Measurements from ENCODE around the gene GZMM.
A peak's percentile ranks its signal among the peaks of the same experiment; 100 is the strongest.

The GZMM gene

GRCh38 chr19:560121-560520 lies 16.3 kb downstream of the GZMM start:
- H3K9me3 ChIP-seq (ENCODE audit: control insufficient read depth, low read depth, low read length), result no peaks in the 10 kb centered on the region
- no peak overlapping the region for H3K9ac ChIP-seq (ENCODE audit: low read length)
- H3K27ac ChIP-seq (ENCODE audit: low read length), result no peak overlapping the region

GRCh38 chr19:566403-566802 lies 22.6 kb downstream of the GZMM start:
- no peak overlapping the region for H3K4me3 ChIP-seq (ENCODE audit: low read length)
- H3K27me3 ChIP-seq (ENCODE audit: control insufficient read depth, insufficient read depth, low read length), result peaks cover 7% of the 10 kb centered on the region
- no peaks in the 10 kb centered on the region for H3K9me3 ChIP-seq (ENCODE audit: control insufficient read depth, low read depth, low read length)
- peaks cover 7% of the 10 kb centered on the region for H3K4me1 ChIP-seq (ENCODE audit: control insufficient read depth, low read depth, low read length)
- no peak overlapping the region for H3K27ac ChIP-seq (ENCODE audit: low read length)
- no peak overlapping the region for H3K9ac ChIP-seq (ENCODE audit: low read length)
- no peaks in the 10 kb centered on the region for H3K36me3 ChIP-seq (ENCODE audit: control insufficient read depth, low read depth, low read length)

More at GRCh38 chr19:560121-560520, 16.3 kb downstream of the GZMM start:
- no peaks in the 10 kb centered on the region for H3K4me1 ChIP-seq (ENCODE audit: control insufficient read depth, low read depth, low read length)
- H3K36me3 ChIP-seq (ENCODE audit: control insufficient read depth, low read depth, low read length), result no peaks in the 10 kb centered on the region
- H3K27me3 ChIP-seq (ENCODE audit: control insufficient read depth, insufficient read depth, low read length), result no peaks in the 10 kb centered on the region
- no peak overlapping the region for H3K4me3 ChIP-seq (ENCODE audit: low read length)

DNA sequence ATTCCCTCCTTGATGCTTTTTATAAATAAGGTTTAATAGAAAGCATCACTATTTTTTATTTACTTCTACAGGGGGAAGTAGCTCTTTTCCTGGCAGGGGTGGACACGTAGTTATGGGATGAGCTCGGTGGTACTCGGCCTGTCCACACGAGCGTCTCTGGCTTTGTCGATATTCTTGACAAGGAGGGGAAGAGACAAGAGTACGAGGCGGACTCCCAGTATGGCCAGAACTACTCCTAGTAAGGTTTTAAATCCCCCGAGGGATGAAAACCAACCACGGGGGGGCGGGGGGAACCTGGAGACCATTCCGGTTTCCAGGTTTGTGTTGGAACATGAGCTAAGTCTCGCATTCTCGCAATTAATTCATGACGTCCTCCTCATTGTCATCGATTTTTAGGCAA lies 23.0 kb downstream of the GZMM start:
- H3K27me3 ChIP-seq (ENCODE audit: control insufficient read depth, insufficient read depth, low read length), result peaks cover 8% of the 10 kb centered on the region
- no peaks in the 10 kb centered on the region for H3K9me3 ChIP-seq (ENCODE audit: control insufficient read depth, low read depth, low read length)
- H3K4me1 ChIP-seq (ENCODE audit: control insufficient read depth, low read depth, low read length), result peaks cover 7% of the 10 kb centered on the region
- H3K4me3 ChIP-seq (ENCODE audit: low read length), result no peak overlapping the region
- no peak overlapping the region for H3K27ac ChIP-seq (ENCODE audit: low read length)
- H3K36me3 ChIP-seq (ENCODE audit: control insufficient read depth, low read depth, low read length), result no peaks in the 10 kb centered on the region
- H3K9ac ChIP-seq (ENCODE audit: low read length), result no peak overlapping the region

GRCh38 chr19:567296-567900 lies 23.5 kb downstream of the GZMM start:
- H3K4me3 ChIP-seq (ENCODE audit: low read length), result no peak overlapping the region
- H3K27ac ChIP-seq (ENCODE audit: low read length), result no peak overlapping the region
- H3K9ac ChIP-seq (ENCODE audit: low read length), result no peak overlapping the region

DNA sequence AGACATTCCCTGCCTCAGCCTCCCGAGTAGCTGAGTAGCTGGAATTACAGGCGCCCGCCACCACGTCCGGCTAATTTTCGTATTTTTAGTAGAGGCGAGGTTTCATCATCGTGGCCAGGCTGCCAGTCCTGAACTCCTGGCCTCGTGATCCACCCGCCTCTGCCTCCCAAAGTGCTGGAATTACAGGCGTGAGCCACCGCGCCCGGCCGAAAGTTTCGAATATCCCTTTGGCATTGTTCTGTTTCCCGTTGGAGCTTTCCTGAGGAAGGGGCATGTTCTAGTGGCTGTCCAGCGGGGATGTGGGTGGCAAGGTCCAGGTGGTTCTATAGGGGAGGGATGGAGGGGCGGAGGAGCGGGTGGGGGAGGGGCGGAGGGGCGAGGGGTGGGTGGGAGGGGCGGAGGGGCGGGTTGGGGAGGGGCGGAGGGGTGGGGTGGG lies 26.4 kb downstream of the GZMM start:
- H3K9me3 ChIP-seq (ENCODE audit: control insufficient read depth, low read depth, low read length), result no peaks in the 10 kb centered on the region
- no peak overlapping the region for H3K9ac ChIP-seq (ENCODE audit: low read length)
- H3K36me3 ChIP-seq (ENCODE audit: control insufficient read depth, low read depth, low read length), result no peaks in the 10 kb centered on the region
- H3K27ac ChIP-seq (ENCODE audit: low read length), result no peak overlapping the region
- H3K4me3 ChIP-seq (ENCODE audit: low read length), result no peak overlapping the region
- peaks cover 15% of the 10 kb centered on the region for H3K4me1 ChIP-seq (ENCODE audit: control insufficient read depth, low read depth, low read length)
- peaks cover 8% of the 10 kb centered on the region for H3K27me3 ChIP-seq (ENCODE audit: control insufficient read depth, insufficient read depth, low read length)

More at GRCh38 chr19:567296-567900, 23.5 kb downstream of the GZMM start:
- Histone ChIP-seq H3K4me1 (ENCODE audit: control insufficient read depth, low read depth, low read length) (peaks cover 7% of the 10 kb centered on the region), H3K27me3 (ENCODE audit: control insufficient read depth, insufficient read depth, low read length) (peaks cover 8% of the 10 kb centered on the region), H3K9me3 (ENCODE audit: control insufficient read depth, low read depth, low read length) (no peaks in the 10 kb centered on the region), H3K36me3 (ENCODE audit: control insufficient read depth, low read depth, low read length) (no peaks in the 10 kb centered on the region)

GRCh38 chr19:570937-571565 lies 27.2 kb downstream of the GZMM start:
- Histone ChIP-seq H3K4me3 (ENCODE audit: low read length) (peak overlapping the region; percentile 72), H3K36me3 (ENCODE audit: control insufficient read depth, low read depth, low read length) (no peaks in the 10 kb centered on the region), H3K27ac (ENCODE audit: low read length) (peak overlapping the region; percentile 57), H3K4me1 (ENCODE audit: control insufficient read depth, low read depth, low read length) (peaks cover 15% of the 10 kb centered on the region), H3K9me3 (ENCODE audit: control insufficient read depth, low read depth, low read length) (no peaks in the 10 kb centered on the region), H3K9ac (ENCODE audit: low read length) (peak overlapping the region; percentile 57), H3K27me3 (ENCODE audit: control insufficient read depth, insufficient read depth, low read length) (peaks cover 8% of the 10 kb centered on the region)

DNA sequence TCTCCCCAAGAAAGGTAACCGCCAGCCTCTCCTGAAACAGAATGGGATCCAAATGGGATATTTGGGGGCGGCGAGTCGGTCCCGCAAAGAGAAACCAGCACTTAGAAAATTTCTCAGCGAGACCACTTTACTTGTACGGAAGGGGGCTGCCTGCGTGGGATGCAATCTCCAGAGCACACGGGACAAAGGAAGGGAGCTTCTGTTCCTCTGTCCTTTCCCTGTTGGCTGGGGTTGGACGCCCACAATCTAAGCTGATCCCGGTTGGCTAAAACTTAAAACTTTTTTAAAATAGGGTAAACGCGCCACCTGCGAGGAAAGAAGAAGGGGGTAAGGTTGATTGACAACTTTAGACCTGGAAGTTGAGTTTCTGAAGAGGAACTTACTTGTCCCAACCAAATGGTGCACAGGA lies 27.7 kb downstream of the GZMM start:
- Histone ChIP-seq H3K9ac (ENCODE audit: low read length) (peak overlapping the region; percentile 57), H3K27ac (ENCODE audit: low read length) (peak overlapping the region; percentile 57), H3K4me3 (ENCODE audit: low read length) (peak overlapping the region; percentile 72), H3K27me3 (ENCODE audit: control insufficient read depth, insufficient read depth, low read length) (peaks cover 8% of the 10 kb centered on the region), H3K4me1 (ENCODE audit: control insufficient read depth, low read depth, low read length) (peaks cover 15% of the 10 kb centered on the region), H3K9me3 (ENCODE audit: control insufficient read depth, low read depth, low read length) (no peaks in the 10 kb centered on the region), H3K36me3 (ENCODE audit: control insufficient read depth, low read depth, low read length) (no peaks in the 10 kb centered on the region)

GRCh38 chr19:572140-572742 lies 28.4 kb downstream of the GZMM start, which contains the start of gene BSG:
TSS of gene BSG (plus strand) at chr19:572596. CDS start at chr19:572635, 39 bp downstream.
- Histone ChIP-seq H3K9ac (ENCODE audit: low read length) (peak within 1 kb of the TSS; percentile 90), H3K4me1 (ENCODE audit: control insufficient read depth, low read depth, low read length) (peaks cover 15% of the 10 kb centered on the region), H3K9me3 (ENCODE audit: control insufficient read depth, low read depth, low read length) (no peaks in the 10 kb centered on the region), H3K4me3 (ENCODE audit: low read length) (peak within 1 kb of the TSS; percentile 90), H3K36me3 (ENCODE audit: control insufficient read depth, low read depth, low read length) (no peaks in the 10 kb centered on the region), H3K27me3 (ENCODE audit: control insufficient read depth, insufficient read depth, low read length) (peaks cover 8% of the 10 kb centered on the region), H3K27ac (ENCODE audit: low read length) (peak within 1 kb of the TSS; percentile 78)

- Histone ChIP-seq H3K9ac (ENCODE audit: low read length) (peak overlapping the region; percentile 90), H3K27me3 (ENCODE audit: control insufficient read depth, insufficient read depth, low read length) (peaks cover 8% of the 10 kb centered on the region), H3K36me3 (ENCODE audit: control insufficient read depth, low read depth, low read length) (no peaks in the 10 kb centered on the region), H3K4me1 (ENCODE audit: control insufficient read depth, low read depth, low read length) (peaks cover 15% of the 10 kb centered on the region), H3K27ac (ENCODE audit: low read length) (peak overlapping the region; percentile 78), H3K4me3 (ENCODE audit: low read length) (peak overlapping the region; percentile 90), H3K9me3 (ENCODE audit: control insufficient read depth, low read depth, low read length) (no peaks in the 10 kb centered on the region)
These were observed 29.1 kb downstream of the GZMM start for GRCh38 chr19:572743-573518.

DNA sequence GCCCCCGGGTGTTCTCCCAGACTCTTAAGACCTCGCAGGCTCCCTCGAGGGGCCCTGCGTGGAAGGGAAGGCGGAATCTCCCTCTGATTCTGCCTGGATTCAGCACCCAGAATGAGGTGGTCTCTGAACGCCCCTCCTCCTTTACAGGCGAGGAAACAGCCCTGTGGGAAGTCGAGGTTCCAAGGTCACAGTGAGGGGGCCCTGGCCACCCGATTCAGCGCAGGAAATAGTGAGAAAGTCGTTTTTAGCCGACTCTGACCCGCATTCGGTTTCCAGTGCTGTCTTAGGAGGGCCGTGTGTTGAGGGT lies 29.6 kb downstream of the GZMM start:
- Histone ChIP-seq H3K27me3 (ENCODE audit: control insufficient read depth, insufficient read depth, low read length) (peaks cover 8% of the 10 kb centered on the region), H3K4me3 (ENCODE audit: low read length) (peak overlapping the region; percentile 90), H3K27ac (ENCODE audit: low read length) (peak overlapping the region; percentile 51), H3K36me3 (ENCODE audit: control insufficient read depth, low read depth, low read length) (peaks cover 4% of the 10 kb centered on the region), H3K4me1 (ENCODE audit: control insufficient read depth, low read depth, low read length) (peaks cover 15% of the 10 kb centered on the region), H3K9me3 (ENCODE audit: control insufficient read depth, low read depth, low read length) (no peaks in the 10 kb centered on the region), H3K9ac (ENCODE audit: low read length) (peak overlapping the region; percentile 90)

All from iPS-18a (cell line).